GM23338 (cell line): ENCODE measurements around the gene TMEM74B. TPM values are rescaled to one million over a fixed set of nuclear protein-coding genes. Genes with fewer than 3 reads are reported as not detected.

Experiments used
- ATAC-seq: fragments of 200-7000 bp; cut with Tn5 transposase; 3 replicates; pipeline ENCODE4 v1.9.1; 2020
- DNase-seq: peaks from one replicate; pipeline ENCODE4 v3.0.0-alpha.2; 2015; ENCODE audit warnings: low spot score
- H2AFZ ChIP-seq: fragments of 200-600 bp; sonication (generic); 2 replicates; pipeline ENCODE4 v1.8.0; 2016; ENCODE audit warnings: antibody characterized with exemption, mild to moderate bottlenecking, moderate library complexity
- H3F3A ChIP-seq: fragments of 200-600 bp; sonication (generic); replicated peaks from 2 replicates; pipeline ENCODE4 v1.8.0; 2017; ENCODE audit warnings: antibody characterized with exemption, mixed run types, low read depth
- H3K27ac ChIP-seq: fragments of 200-600 bp; sonication (generic); 2 replicates; pipeline ENCODE4 v1.6.1; 2016; ENCODE audit warnings: low read depth
- H3K27me3 ChIP-seq: fragments of 200-600 bp; sonication (generic); 2 replicates; pipeline ENCODE4 v1.8.0; 2016; ENCODE audit warnings: mild to moderate bottlenecking, mixed run types, moderate library complexity; ENCODE audit not compliant: insufficient read depth
- H3K36me3 ChIP-seq: fragments of 200-600 bp; sonication (generic); 2 replicates; pipeline ENCODE4 v1.8.0; 2016; ENCODE audit warnings: mild to moderate bottlenecking; ENCODE audit not compliant: insufficient read depth
- H3K4me1 ChIP-seq: fragments of 200-600 bp; sonication (generic); 2 replicates; pipeline ENCODE4 v1.8.0; 2016; ENCODE audit warnings: mild to moderate bottlenecking, moderate library complexity; ENCODE audit not compliant: insufficient read depth
- H3K4me2 ChIP-seq: fragments of 200-600 bp; sonication (generic); 2 replicates; pipeline ENCODE4 v1.7.1; 2017; ENCODE audit warnings: mixed run types
- H3K4me3 ChIP-seq: fragments of 200-600 bp; sonication (generic); 2 replicates; pipeline ENCODE4 v1.6.1; 2016; ENCODE audit warnings: mixed run types
- H3K79me2 ChIP-seq: fragments of 200-600 bp; sonication (generic); replicated peaks from 2 replicates; pipeline ENCODE4 v1.8.0; 2017; ENCODE audit warnings: mild to moderate bottlenecking; ENCODE audit not compliant: insufficient read depth
- H3K9me2 ChIP-seq: fragments of 200-600 bp; sonication (generic); 2 replicates; pipeline ENCODE4 v1.8.0; 2017; ENCODE audit not compliant: insufficient read depth
- H4K20me1 ChIP-seq: fragments of 200-600 bp; sonication (generic); replicated peaks from 2 replicates; pipeline ENCODE4 v1.8.0; 2017; ENCODE audit warnings: mild to moderate bottlenecking; ENCODE audit not compliant: insufficient read depth
- H3K27ac Mint-ChIP-seq: 2 replicates; pipeline ENCODE4 v1.8.0; 2020; ENCODE audit warnings: inconsistent platforms, mild to moderate bottlenecking, moderate library complexity, mixed read lengths
- H3K27me3 Mint-ChIP-seq: 3 replicates; pipeline ENCODE4 v1.8.0; 2022; ENCODE audit warnings: low read depth, mild to moderate bottlenecking, moderate library complexity, mixed read lengths, inconsistent platforms; ENCODE audit not compliant: insufficient read depth, poor library complexity
- H3K36me3 Mint-ChIP-seq: 3 replicates; pipeline ENCODE4 v1.8.0; 2021; ENCODE audit warnings: low read depth, mild to moderate bottlenecking, inconsistent platforms, moderate library complexity, mixed read lengths
- H3K4me1 Mint-ChIP-seq: 3 replicates; pipeline ENCODE4 v1.8.0; 2020; ENCODE audit warnings: mild to moderate bottlenecking, inconsistent platforms, mixed read lengths
- H3K4me3 Mint-ChIP-seq: 3 replicates; pipeline ENCODE4 v1.8.0; 2021; ENCODE audit warnings: moderate library complexity, mild to moderate bottlenecking, inconsistent platforms, mixed read lengths
- H3K9me3 Mint-ChIP-seq: 3 replicates; pipeline ENCODE4 v1.8.0; 2020; ENCODE audit warnings: moderate library complexity, mild to moderate bottlenecking, inconsistent platforms, mixed read lengths
- CREB1 ChIP-seq: fragments of 250-450 bp; sonication (Bioruptor Pico); IDR thresholded peaks from 2 replicates; pipeline ENCODE4 v1.5.0; 2020; ENCODE audit warnings: low read depth, mild to moderate bottlenecking, moderate library complexity
- EZH2 ChIP-seq: fragments of 200-600 bp; sonication (generic); IDR thresholded peaks from one replicate; pipeline ENCODE4 v1.8.0; 2017; ENCODE audit warnings: antibody characterized with exemption, mild to moderate bottlenecking, low read depth; ENCODE audit not compliant: unreplicated experiment
- EZH2phosphoT487 ChIP-seq: fragments of 200-600 bp; sonication (generic); IDR thresholded peaks from one replicate; pipeline ENCODE4 v1.8.1; 2018; ENCODE audit warnings: antibody characterized with exemption; ENCODE audit not compliant: unreplicated experiment
- JUNB ChIP-seq: IDR thresholded peaks from one replicate; pipeline ENCODE4 v1.6.1; 2016; ENCODE audit warnings: antibody characterized with exemption; ENCODE audit not compliant: unreplicated experiment
- STAT1 ChIP-seq: IDR thresholded peaks from one replicate; pipeline ENCODE4 v1.6.1; 2016; ENCODE audit warnings: antibody characterized with exemption; ENCODE audit not compliant: unreplicated experiment
- ZNF114 ChIP-seq: fragments of 250-450 bp; sonication (Bioruptor Pico); IDR thresholded peaks from 2 replicates; pipeline ENCODE4 v1.5.0; 2020; ENCODE audit warnings: mild to moderate bottlenecking, moderate library complexity
- ZNF331 ChIP-seq: fragments of 250-450 bp; sonication (Bioruptor Pico); IDR thresholded peaks from 2 replicates; pipeline ENCODE4 v1.5.0; 2020; ENCODE audit warnings: low read depth, mild to moderate bottlenecking, moderate library complexity
- ZNF462 ChIP-seq: fragments of 250-450 bp; sonication (Bioruptor Pico); IDR thresholded peaks from 2 replicates; pipeline ENCODE4 v1.5.0; 2020; ENCODE audit warnings: mild to moderate bottlenecking, moderate library complexity
- polyA plus RNA-seq: library from polyadenylated mRNA; unstranded; fragments of >200 nt; fragmentation: Nextera tagmentation; extraction: Ambion mirVana; gene quantifications from 2 replicates; pipeline ENCODE4 v1.2.1, GENCODE V29; 2016
- total RNA-seq: library from RNA; depleted of rRNA; stranded (reverse); fragments of >200 nt; shearing (Covaris generic); gene quantifications from 2 replicates; pipeline ENCODE4 v1.2.3, GENCODE V29; 2014

TMEM74B gene
- total and polyA plus RNA-seq, 2 experiments from 2014 or later = 1.0 to 4.8 TPM

- H3K79me2 ChIP-seq = peaks cover 32% of the 10 kb centered on the region
- Mint-ChIP-seq H3K36me3 (peaks cover 77% of the 10 kb centered on the region), H3K9me3 (no peaks in the 10 kb centered on the region; the same call in 2 of the 3 replicates), H3K4me3 (no peak overlapping the region), H3K27me3 (no peaks in the 10 kb centered on the region), H3K27ac (no peak overlapping the region), H3K4me1 (no peaks in the 10 kb centered on the region)
- no peaks in the 10 kb centered on the region for H3F3A ChIP-seq
- no peaks in the 10 kb centered on the region for H3K27me3 ChIP-seq
- ATAC-seq (no peak), DNase-seq (no peak)
- H2AFZ ChIP-seq = no peak overlapping the region
- no peaks in the 10 kb centered on the region for H3K4me1 ChIP-seq
- H3K9me2 ChIP-seq = no peaks in the 10 kb centered on the region
- H3K27ac ChIP-seq = no peak overlapping the region
- H3K4me3 ChIP-seq = no peak overlapping the region
- no peak overlapping the region for H3K4me2 ChIP-seq
- peaks cover 10% of the 10 kb centered on the region; the same call in 1 of the 2 replicates for H4K20me1 ChIP-seq
- TF ChIP-seq ZNF462 (CRISPR knock-in tag) (no peak), ZNF114 (CRISPR knock-in tag) (no peak), EZH2 (no peak), ZNF331 (CRISPR knock-in tag) (no peak), STAT1 (no peak)
- peaks cover 35% of the 10 kb centered on the region for H3K36me3 ChIP-seq
Measured at GRCh38 chr20:1131354-1131753, 53.4 kb downstream of the TMEM74B start.

- Histone ChIP-seq H3K9me2 (no peaks in the 10 kb centered on the region), H3F3A (no peaks in the 10 kb centered on the region), H3K79me2 (peaks cover 32% of the 10 kb centered on the region), H2AFZ (no peak overlapping the region), H3K36me3 (peaks cover 32% of the 10 kb centered on the region), H4K20me1 (peaks cover 14% of the 10 kb centered on the region; the same call in 1 of the 2 replicates), H3K27me3 (no peaks in the 10 kb centered on the region), H3K4me1 (no peaks in the 10 kb centered on the region), H3K27ac (no peak overlapping the region), H3K4me2 (no peak overlapping the region), H3K4me3 (no peak overlapping the region)
- Mint-ChIP-seq H3K27ac (no peak overlapping the region), H3K27me3 (no peaks in the 10 kb centered on the region), H3K4me3 (no peak overlapping the region), H3K36me3 (peaks cover 77% of the 10 kb centered on the region), H3K4me1 (no peaks in the 10 kb centered on the region), H3K9me3 (no peaks in the 10 kb centered on the region; the same call in 2 of the 3 replicates)
- no peak for ATAC-seq
- no peak for DNase-seq
- TF ChIP-seq EZH2 (no peak), EZH2phosphoT487 (no peak), ZNF331 (CRISPR knock-in tag) (no peak), CREB1 (CRISPR knock-in tag) (no peak), JUNB (no peak), STAT1 (no peak), ZNF114 (CRISPR knock-in tag) (no peak)
Measured at GRCh38 chr20:1130847-1131246, 53.9 kb downstream of the TMEM74B start.
